SK-N-SH (cell line): ENCODE data around the gene ACIN1. TPM values are rescaled to one million over a fixed set of nuclear protein-coding genes. Genes with fewer than 3 reads are reported as not detected.

Experiments used
- CTCF ChIA-PET: fragments of 300-600, 350-600 bp; formaldehyde crosslinking; extraction: SDS; loops from one replicate; lab custom pipeline; 2021; lab: Yijun Ruan, JAX
- POLR2A ChIA-PET: fragments of 350-600 bp; sonication (Branson Sonifier 250); formaldehyde crosslinking; extraction: SDS; loops from one replicate; lab custom pipeline; 2020; ENCODE audit warnings: antibody characterized with exemption, inconsistent platforms; lab: Yijun Ruan, JAX
- DNase-seq: peaks from one replicate; pipeline ENCODE4 v3.0.0; 2012
- H2AFZ ChIP-seq: fragments of 200-600 bp; sonication (generic); 2 replicates; pipeline ENCODE4 v1.8.1; 2016; ENCODE audit warnings: antibody characterized with exemption, mild to moderate bottlenecking, low read depth
- H3F3A ChIP-seq: fragments of 200-600 bp; sonication (generic); replicated peaks from 2 replicates; pipeline ENCODE3; 2016; ENCODE audit warnings: antibody characterized with exemption, mild to moderate bottlenecking; ENCODE audit not compliant: insufficient read depth
- H3K27ac ChIP-seq, 2 experiments: fragments of 200-500 bp in 1 of 2; fragments of 200-600 bp in 1 of 2; sonication (Bioruptor generic) in 1 of 2; sonication (generic), shearing (Covaris generic) in 1 of 2; 2 replicates each; pipeline versions ENCODE4 v1.5.1 to v1.6.1; 2014 to 2016; ENCODE audit warnings: low read depth in 2 of 2, inconsistent platforms in 1 of 2, low read length in 1 of 2, mild to moderate bottlenecking in 1 of 2, mixed read lengths in 1 of 2
- H3K27me3 ChIP-seq: fragments of 200-600 bp; sonication (generic), shearing (Covaris generic); 2 replicates; pipeline ENCODE4 v1.6.1; 2016; ENCODE audit warnings: mixed run types; ENCODE audit not compliant: insufficient read depth
- H3K36me3 ChIP-seq, 2 experiments: fragments of 200-500 bp in 1 of 2; fragments of 200-600 bp in 1 of 2; sonication (Bioruptor generic) in 1 of 2; sonication (generic) in 1 of 2; replicated peaks in 1 of 2; 2 replicates each; pipeline versions ENCODE3 to v1.5.1; 2014 to 2016; ENCODE audit warnings: low read length in 1 of 2, mild to moderate bottlenecking in 1 of 2; ENCODE audit not compliant: insufficient read depth in 2 of 2, control insufficient read depth in 1 of 2
- H3K4me1 ChIP-seq, 2 experiments: fragments of 200-500 bp in 1 of 2; fragments of 200-600 bp in 1 of 2; sonication (Bioruptor generic) in 1 of 2; sonication (generic), shearing (Covaris generic) in 1 of 2; 2 replicates each; pipeline versions ENCODE4 v1.5.1 to v1.6.1; 2014 to 2016; ENCODE audit warnings: low read depth in 1 of 2, low read length in 1 of 2, mixed run types in 1 of 2; ENCODE audit not compliant: insufficient read depth in 2 of 2, control insufficient read depth in 1 of 2
- H3K4me2 ChIP-seq: fragments of 200-600 bp; sonication (generic), shearing (Covaris generic); 2 replicates; pipeline ENCODE4 v1.6.1; 2017; ENCODE audit warnings: mixed run types
- H3K4me3 ChIP-seq, 2 experiments: fragments of 200-500 bp in 1 of 2; fragments of 200-600 bp in 1 of 2; sonication (Bioruptor generic) in 1 of 2; sonication (generic), shearing (Covaris generic) in 1 of 2; 2 replicates each; pipeline versions ENCODE4 v1.5.1 to v1.8.1; 2014 to 2016; ENCODE audit warnings: low read depth in 2 of 2, inconsistent platforms in 1 of 2, low read length in 1 of 2, mild to moderate bottlenecking in 1 of 2, mixed read lengths in 1 of 2, moderate library complexity in 1 of 2
- H3K79me2 ChIP-seq: fragments of 200-600 bp; sonication (generic); 2 replicates; pipeline ENCODE4 v1.8.1; 2017; ENCODE audit warnings: mild to moderate bottlenecking; ENCODE audit not compliant: insufficient read depth
- H3K9ac ChIP-seq: fragments of 200-600 bp; sonication (generic); 2 replicates; pipeline ENCODE4 v1.6.1; 2017; ENCODE audit warnings: mixed run types
- H3K9me2 ChIP-seq: fragments of 200-600 bp; sonication (generic); 2 replicates; pipeline ENCODE4 v1.6.1; 2017; ENCODE audit warnings: mixed run types
- H3K9me3 ChIP-seq: fragments of 200-600 bp; sonication (generic); 2 replicates; pipeline ENCODE4 v1.6.1; 2017; ENCODE audit warnings: mixed run types, mild to moderate bottlenecking, moderate library complexity
- H4K20me1 ChIP-seq: fragments of 200-600 bp; sonication (generic); 2 replicates; pipeline ENCODE4 v1.6.1; 2017; ENCODE audit warnings: mild to moderate bottlenecking, mixed run types; ENCODE audit not compliant: insufficient read depth
- CHD2 ChIP-seq: fragments of 150-350 bp; IDR thresholded peaks from 2 replicates; pipeline ENCODE4 v1.6.1; 2018; ENCODE audit warnings: low read length; ENCODE audit not compliant: partially characterized antibody
- CTCF ChIP-seq: fragments of 200-600 bp; sonication (generic); IDR thresholded peaks from 2 replicates; pipeline ENCODE4 v1.6.1; 2017; ENCODE audit warnings: antibody characterized with exemption, mild to moderate bottlenecking, moderate library complexity
- ELF1 ChIP-seq: IDR thresholded peaks from 2 replicates; pipeline ENCODE4 v1.4.0; 2012
- EZH2phosphoT487 ChIP-seq: fragments of 200-600 bp; sonication (generic); IDR thresholded peaks from 2 replicates; pipeline ENCODE4 v1.6.1; 2017; ENCODE audit warnings: low read depth, mixed run types, mild to moderate bottlenecking, antibody characterized with exemption, moderate library complexity, borderline replicate concordance
- FOSL2 ChIP-seq: IDR thresholded peaks from 2 replicates; pipeline ENCODE4 v1.4.0; 2012; ENCODE audit warnings: low read depth, mild to moderate bottlenecking, moderate library complexity, borderline replicate concordance
- FOXJ3 ChIP-seq: sonication (generic); formaldehyde crosslinking; IDR thresholded peaks from 2 replicates; pipeline ENCODE4 v1.5.1; 2020; ENCODE audit warnings: mild to moderate bottlenecking, missing genetic modification reagents
- IRF3 ChIP-seq: fragments of 150-350 bp; IDR thresholded peaks from 2 replicates; pipeline ENCODE4 v1.6.1; 2016; ENCODE audit warnings: mild to moderate bottlenecking, low read depth, low read length
- NRF1 ChIP-seq: IDR thresholded peaks from 2 replicates; pipeline ENCODE4 v1.6.1; 2012; ENCODE audit warnings: low read depth, mild to moderate bottlenecking, low read length
- PBX3 ChIP-seq: IDR thresholded peaks from 2 replicates; pipeline ENCODE4; 2012
- POLR2AphosphoS5 ChIP-seq: IDR thresholded peaks from 2 replicates; pipeline ENCODE4 v1.6.1; 2012; ENCODE audit warnings: low read depth, low read length
- RAD21 ChIP-seq: IDR thresholded peaks from 2 replicates; pipeline ENCODE4 v1.6.1; 2012; ENCODE audit warnings: mild to moderate bottlenecking, low read length
- REST ChIP-seq: IDR thresholded peaks from 2 replicates; pipeline ENCODE4 v1.6.1; 2012; ENCODE audit warnings: mild to moderate bottlenecking, low read depth, low read length, moderate library complexity
- RFX5 ChIP-seq: IDR thresholded peaks from 2 replicates; pipeline ENCODE4 v1.6.1; 2012; ENCODE audit warnings: mild to moderate bottlenecking, improper control_type of control experiment, low read length
- RXRA ChIP-seq: IDR thresholded peaks from 2 replicates; pipeline ENCODE4 v1.4.0; 2012; ENCODE audit warnings: low read depth, mild to moderate bottlenecking, borderline replicate concordance
- SMC3 ChIP-seq: IDR thresholded peaks from 2 replicates; pipeline ENCODE4 v1.6.1; 2012; ENCODE audit warnings: low read depth, low read length, improper control_type of control experiment
- WGBS: methylation state at CpG from one replicate; pipeline ENCODE4 v1.1.6; 2017; ENCODE audit warnings: low lambda C conversion rate; 5-methylcytosine and 5-hydroxymethylcytosine counted together
- polyA plus RNA-seq, 3 experiments: library from polyadenylated mRNA; depleted of rRNA; stranded (reverse); fragments of >200 nt; gene quantifications; 2 replicates each; pipeline ENCODE4 v1.2.3, GENCODE V29; 2012
- TF ChIP-seq, protein P1 (sequence below): IDR thresholded peaks from 2 replicates; pipeline ENCODE4 v1.4.0; 2012; ENCODE audit warnings: low read depth, borderline replicate concordance
- TF ChIP-seq, protein P2 (sequence below): IDR thresholded peaks from 2 replicates; pipeline ENCODE4 v1.4.0; 2012; ENCODE audit warnings: low read depth, borderline replicate concordance

ACIN1 gene
- polyA plus RNA-seq, 1 of the 3 experiments (the other 2 are of a cell fraction) = 159 TPM

GRCh38 chr14:23024612-23025075 lies 70.3 kb downstream of the ACIN1 start:
- Histone ChIP-seq H3K4me1 (peaks cover 4 to 12% of the 10 kb centered on the region in 2 experiments; a peak in 2 of 4 replicates), H3K27ac (no peak overlapping the region), H2AFZ (no peak overlapping the region), H3K4me2 (no peak overlapping the region), H3K9me2 (no peaks in the 10 kb centered on the region), H3K9ac (no peak overlapping the region)
- ChIA-PET CTCF (interaction anchor here (0.8 to 4.7 kb wide), 12 partner anchors 8 to 53 kb away, joined by 3 to 27 read pairs (median 4); partner anchors contain the start of genes AJUBA and CDH24), POLR2A (interaction anchor here (1.1 to 1.9 kb wide), 3 partner anchors 9 to 20 kb away, joined by 3 to 5 read pairs (median 5); no protein-coding TSS in a partner anchor)
- WGBS = 92% methylated on average over 7 of the region's 7 CpGs
- DNase-seq = no peak
- TF ChIP-seq POLR2AphosphoS5 (no peak), PBX3 (no peak), EZH2phosphoT487 (no peak), ELF1 (no peak), IRF3 (no peak), RXRA (no peak), CTCF (no peak), RAD21 (no peak), FOSL2 (no peak), NRF1 (no peak), CHD2 (no peak), FOXJ3 (CRISPR knock-in tag) (no peak), SMC3 (no peak), REST (no peak), RFX5 (no peak)
- TF ChIP-seq, protein P1, sequence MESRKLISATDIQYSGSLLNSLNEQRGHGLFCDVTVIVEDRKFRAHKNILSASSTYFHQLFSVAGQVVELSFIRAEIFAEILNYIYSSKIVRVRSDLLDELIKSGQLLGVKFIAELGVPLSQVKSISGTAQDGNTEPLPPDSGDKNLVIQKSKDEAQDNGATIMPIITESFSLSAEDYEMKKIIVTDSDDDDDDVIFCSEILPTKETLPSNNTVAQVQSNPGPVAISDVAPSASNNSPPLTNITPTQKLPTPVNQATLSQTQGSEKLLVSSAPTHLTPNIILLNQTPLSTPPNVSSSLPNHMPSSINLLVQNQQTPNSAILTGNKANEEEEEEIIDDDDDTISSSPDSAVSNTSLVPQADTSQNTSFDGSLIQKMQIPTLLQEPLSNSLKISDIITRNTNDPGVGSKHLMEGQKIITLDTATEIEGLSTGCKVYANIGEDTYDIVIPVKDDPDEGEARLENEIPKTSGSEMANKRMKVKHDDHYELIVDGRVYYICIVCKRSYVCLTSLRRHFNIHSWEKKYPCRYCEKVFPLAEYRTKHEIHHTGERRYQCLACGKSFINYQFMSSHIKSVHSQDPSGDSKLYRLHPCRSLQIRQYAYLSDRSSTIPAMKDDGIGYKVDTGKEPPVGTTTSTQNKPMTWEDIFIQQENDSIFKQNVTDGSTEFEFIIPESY = no peak
- TF ChIP-seq, protein P2, sequence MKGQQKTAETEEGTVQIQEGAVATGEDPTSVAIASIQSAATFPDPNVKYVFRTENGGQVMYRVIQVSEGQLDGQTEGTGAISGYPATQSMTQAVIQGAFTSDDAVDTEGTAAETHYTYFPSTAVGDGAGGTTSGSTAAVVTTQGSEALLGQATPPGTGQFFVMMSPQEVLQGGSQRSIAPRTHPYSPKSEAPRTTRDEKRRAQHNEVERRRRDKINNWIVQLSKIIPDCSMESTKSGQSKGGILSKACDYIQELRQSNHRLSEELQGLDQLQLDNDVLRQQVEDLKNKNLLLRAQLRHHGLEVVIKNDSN = no peak
- TF ChIP-seq, all 33 proteins: peak for 0
- Histone ChIP-seq H3K79me2 (peaks cover 20% of the 10 kb centered on the region), H4K20me1 (no peaks in the 10 kb centered on the region), H3K36me3 (peaks cover 22 to 31% of the 10 kb centered on the region in 2 experiments), H3K27me3 (no peaks in the 10 kb centered on the region), H3K4me3 (no peak overlapping the region), H3K9me3 (no peaks in the 10 kb centered on the region), H3F3A (peaks cover 15% of the 10 kb centered on the region)
